ENCODE results near the gene LYSET.
"Not testable (repeated sequence)": the region's sequence is repeated elsewhere in the genome, so short reads cannot be mapped to it uniquely, and the experiment has no call there.

The LYSET gene

DNA sequence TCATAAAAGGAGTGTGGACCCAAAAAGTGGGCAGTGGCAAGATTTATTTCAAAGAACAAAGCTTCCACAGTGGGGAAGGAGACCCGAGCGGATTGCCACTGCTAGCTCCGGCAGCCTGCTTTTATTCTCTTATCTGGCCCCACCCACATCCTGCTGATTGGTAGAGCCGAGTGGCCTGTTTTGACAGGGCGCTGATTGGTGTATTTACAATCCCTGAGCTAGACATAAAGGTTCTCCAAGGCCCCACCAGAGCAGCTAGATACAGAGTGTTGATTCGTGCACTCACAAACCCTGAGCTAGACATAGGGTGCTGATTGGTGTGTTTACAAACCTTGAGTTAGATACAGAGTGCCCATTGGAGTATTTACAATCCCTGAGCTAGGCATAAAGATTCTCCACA lies 15.5 kb upstream of the LYSET start:
- DNase-seq = not testable (repeated sequence)

DNA sequence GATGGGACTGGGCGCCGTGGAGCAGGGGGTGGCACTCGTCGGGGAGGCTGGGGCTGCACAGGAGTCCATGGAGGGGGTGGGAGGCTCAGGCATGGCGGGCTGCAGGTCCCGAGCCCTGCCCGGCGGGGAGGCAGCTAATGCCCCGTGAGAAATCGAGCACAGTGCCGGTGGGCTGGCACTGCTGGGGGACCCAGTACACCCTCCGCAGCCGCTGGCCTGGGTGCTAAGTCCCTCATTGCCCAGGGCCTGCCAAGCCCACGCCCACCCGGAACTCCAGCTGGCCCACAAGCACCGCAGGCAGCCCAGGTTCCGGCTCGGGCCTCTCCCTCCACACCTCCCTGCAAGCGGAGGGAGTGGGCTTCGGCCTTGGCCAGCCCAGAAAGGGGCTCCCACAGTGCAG lies 15.0 kb upstream of the LYSET start:
- DNase-seq = not testable (repeated sequence)

DNA sequence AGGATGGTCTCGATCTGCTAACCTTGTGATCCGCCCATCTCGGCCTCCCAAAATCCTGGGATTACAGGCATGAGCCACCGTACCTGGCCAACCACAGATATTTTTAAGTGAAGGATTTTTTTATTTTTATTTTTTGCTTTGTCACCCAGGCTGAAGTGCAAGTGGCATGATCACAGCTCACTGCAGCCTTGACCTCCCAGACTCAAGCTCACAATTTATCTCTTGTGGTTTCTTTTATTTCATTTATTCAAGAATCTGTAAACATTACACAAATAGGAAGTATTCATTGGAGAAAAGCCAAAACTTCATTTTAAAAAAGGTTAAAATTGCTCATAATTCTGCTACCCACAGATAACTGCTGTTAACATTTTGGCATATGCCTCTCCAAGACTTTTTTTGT lies 13.7 kb upstream of the LYSET start:
- no peak for DNase-seq

DNA sequence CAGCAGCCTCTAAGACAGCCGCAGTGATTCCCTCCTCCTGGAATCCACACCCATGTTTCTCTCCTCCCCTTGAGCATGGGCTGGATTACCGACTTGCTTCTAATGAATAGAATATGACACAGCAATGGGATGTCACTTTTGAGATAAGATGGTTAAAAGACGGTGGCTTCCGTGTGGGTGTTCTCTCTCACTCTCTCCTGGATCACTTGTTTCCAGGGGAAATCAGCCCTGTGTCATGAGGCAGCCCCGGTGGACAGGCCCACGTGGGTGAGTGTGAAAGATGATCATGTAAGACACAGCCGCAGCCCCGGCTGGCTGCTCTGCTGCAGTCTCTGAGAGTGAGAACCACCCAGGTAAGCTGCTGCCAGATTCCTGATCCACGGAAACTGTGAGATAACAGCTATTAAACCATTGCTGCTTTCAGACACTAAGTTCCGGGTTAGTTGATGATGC lies 11.1 kb upstream of the LYSET start:
- DNase-seq = no peak

DNA sequence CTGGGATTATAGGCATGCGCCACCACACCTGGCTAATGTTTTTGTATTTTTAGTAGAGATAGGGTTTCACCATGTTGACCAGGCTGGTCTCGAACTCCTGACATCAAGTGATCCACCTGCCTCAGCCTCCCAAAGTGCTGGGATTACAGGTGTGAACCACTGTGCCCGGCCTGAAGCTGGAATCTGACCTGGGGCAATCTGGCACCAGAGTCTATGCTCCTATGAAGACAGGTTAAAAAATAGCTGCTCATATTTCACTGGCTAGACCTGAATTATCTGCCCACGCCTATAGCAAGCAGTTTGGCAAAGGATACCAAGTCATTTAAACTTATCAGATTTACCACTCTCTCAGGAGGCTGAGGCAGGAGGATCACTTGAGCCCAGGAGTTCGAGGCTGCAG lies 10.4 kb upstream of the LYSET start:
- not testable (repeated sequence) for DNase-seq

DNA sequence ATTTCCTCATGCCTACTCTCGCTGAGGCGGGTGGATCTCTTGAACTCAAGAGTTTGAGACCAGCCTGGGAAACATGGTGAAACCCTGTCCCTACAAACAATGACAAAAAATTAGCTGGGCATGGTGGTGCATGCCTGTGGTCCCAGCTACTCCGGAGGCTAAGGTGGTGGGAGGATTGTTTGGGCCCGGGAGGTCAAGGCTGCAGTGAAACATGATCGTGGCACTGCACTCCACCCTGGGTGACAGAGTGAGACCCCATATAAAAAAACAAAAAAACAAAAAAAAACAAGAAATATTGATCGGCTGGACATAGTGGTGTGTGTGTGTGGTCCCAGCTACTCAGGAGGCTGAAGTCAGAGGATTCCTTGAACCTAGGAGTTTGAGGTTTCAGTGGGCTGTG lies 9.6 kb upstream of the LYSET start:
- no peak for DNase-seq

DNA sequence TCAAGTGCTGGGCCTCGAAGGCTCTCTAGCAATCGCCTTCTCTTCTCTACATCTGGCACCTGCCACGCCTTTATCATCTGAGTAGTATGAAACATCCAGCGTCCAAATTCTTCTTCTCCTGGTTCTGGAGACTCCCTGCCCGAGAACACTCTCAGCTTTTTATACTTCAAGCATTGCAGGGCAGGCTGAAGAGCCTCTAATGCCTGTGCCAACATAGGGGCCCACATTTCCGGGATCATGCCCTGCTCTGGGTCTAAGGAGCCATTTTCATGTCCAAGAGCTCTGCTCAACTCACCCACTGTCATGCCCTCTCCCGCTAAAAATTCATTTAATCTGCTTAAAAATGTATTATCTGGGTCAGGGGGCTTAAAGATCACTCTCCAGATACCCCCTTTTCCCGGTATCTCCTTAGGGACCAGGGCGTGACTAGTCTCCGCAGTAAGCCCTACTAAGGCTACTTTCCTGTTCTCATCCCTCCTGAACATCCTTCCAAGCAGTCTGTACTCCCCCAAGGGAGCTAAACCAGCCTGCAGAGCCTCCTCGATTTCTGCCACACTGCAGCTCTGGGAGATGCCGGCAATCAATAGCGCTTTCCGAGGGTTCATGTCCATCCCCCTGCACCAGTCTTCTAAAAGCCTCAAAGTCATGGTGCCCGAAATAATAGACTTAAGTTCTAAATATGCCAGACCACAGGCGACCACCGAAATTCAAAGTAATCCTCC lies 1.4 kb upstream of the LYSET start:
- peak in 1 of 14 donors; percentile 30 for DNase-seq

DNA sequence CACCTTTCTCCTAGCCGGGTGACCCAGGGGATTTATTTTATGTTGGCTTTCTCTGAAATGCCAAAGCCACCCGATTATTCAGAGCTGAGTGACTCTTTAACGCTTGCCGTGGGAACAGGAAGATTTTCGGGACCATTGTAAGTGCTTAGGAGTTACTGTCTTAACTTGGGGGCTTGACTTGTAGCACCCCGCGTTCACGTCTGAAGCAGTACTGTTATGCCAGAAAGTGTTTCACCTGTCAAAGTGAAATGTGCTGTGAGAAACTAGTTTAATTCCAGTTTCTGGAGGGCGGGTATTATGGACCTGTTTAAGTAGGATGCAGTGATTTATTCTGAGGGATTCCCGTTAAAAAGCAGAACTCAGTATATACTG lies 218 bp downstream of the LYSET start:
- DNase-seq = no peak

DNA sequence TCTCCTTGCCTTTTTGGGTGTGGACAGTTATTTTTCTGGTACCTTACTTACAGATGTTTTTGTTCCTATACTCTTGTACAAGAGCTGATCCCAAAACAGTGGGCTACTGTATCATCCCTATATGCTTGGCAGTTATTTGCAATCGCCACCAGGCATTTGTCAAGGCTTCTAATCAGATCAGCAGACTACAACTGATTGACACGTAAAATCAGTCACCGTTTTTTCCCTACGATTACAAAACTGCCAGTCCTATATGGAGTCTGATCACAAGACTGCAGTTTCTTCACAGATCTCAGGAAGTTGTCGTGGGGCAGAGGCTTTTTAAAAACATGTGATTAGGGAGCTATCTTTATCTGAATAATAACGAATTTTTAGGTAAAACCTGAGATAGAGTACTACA lies 1.3 kb downstream of the LYSET start:
- DNase-seq = no peak

DNA sequence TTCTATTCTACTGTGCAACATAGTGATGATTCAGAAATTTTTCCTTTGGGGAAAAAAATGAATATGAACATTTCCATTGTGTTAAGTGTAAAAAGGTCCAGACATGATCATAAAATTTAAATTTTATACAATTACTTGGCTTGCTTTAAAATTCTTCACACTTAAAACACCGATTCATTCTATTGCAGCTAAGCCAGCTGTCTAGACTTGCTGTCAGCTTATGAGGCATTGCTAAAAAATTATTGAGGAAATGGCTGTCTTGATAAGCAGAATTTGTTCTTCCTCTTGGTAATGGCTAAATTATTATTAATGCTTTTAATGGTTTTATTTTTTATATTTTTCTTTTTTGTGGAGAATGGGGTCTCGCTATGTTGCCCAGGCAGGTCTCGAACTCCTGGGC lies 1.8 kb downstream of the LYSET start:
- no peak for DNase-seq

DNA sequence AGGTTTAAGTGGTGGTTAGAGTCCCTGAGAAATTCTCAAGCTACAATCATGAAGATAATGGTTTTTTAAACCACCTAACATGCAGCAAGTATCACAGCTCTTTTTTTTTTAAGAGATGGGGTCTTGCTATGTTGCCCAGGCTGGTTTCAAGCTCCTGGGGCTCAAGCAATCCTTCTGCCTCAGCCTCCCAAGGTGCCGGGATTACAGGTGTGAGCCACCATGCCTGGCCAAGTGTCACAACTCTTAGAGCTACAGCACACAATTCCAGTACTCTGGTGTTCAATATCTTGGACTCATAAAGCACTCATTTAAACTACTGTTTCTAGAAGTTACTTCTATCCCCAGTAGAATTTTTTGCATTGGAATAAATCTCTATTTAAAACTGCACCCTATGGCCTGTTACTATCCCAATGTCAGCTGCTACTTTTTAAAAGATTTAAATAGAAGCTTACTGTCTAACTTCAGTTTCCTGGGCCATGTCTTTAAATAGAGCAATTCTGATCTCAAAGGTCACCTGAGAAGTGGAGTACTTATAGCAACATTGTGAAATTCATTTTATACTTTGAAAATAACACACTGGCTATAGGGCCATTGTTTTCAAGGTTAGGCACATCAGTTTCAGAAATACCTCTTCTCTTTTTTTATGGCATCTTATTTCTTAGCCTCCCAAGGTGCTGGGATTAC lies 10.3 kb downstream of the LYSET start:
- no peak for DNase-seq

DNA sequence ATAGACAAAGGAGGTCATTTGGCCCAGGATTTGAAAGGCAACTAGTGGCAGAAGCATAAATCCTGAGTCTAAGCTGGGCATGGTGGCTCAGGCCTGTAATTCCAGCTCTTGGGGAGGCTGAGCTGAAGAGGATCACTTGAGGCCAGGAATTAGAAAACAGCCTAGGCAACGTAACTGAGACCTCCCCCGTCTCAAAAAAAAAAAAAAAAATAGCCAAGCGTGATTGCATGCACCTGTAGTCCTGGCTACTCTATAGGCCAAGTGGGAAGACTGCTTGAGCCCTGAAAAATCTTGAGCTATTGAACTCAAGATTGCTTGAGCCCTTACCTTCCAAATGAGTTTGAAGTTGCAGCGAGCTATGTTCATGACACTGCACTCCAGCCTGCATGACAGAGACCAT lies 13.9 kb downstream of the LYSET start:
- no peak for DNase-seq

DNA sequence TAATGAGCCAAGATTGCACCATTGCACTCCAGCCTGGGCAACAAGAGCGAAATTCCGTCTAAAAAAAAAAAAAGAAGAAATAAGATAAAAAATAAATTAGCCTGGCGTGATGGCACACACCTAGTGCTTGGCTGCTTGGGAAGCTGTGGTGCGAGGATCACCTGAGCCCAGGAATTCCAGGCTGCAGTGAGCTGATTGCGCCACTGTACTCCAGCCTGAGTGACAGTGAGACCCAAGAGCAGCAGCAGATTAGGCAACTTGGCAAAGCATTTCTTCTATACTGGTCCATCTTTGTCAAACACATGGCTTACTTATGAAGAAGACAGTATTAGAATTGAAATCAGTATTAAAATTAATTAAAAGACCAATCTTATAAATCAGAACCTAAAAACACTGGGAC lies 15.4 kb downstream of the LYSET start:
- no peak for DNase-seq

DNA sequence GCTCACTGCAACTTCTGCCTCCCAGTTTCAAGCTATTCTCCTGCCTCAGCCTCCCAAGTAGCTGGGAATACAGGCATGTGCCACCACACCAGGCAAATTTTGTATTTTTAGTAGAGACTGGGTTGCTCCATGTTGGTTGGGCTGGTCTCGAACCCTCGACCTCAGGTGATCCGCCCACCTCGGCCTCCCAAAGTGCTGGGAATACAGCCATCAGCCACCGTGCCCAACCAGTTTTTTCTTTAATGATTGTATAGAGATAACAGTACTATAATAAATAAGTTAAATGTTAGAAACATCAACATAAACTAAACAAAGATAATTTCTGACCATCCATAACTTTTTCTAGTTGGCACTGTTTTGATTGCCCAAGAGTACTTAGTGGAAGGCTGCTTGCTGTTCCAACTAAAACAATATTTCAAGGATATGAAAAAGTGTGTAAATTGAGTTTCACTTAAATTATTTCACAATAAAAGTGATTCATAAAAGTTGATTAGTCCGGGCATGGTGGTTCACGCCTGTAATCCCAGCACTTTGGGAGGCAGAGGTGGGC lies 16.1 kb downstream of the LYSET start:
- no peak for DNase-seq

DNA sequence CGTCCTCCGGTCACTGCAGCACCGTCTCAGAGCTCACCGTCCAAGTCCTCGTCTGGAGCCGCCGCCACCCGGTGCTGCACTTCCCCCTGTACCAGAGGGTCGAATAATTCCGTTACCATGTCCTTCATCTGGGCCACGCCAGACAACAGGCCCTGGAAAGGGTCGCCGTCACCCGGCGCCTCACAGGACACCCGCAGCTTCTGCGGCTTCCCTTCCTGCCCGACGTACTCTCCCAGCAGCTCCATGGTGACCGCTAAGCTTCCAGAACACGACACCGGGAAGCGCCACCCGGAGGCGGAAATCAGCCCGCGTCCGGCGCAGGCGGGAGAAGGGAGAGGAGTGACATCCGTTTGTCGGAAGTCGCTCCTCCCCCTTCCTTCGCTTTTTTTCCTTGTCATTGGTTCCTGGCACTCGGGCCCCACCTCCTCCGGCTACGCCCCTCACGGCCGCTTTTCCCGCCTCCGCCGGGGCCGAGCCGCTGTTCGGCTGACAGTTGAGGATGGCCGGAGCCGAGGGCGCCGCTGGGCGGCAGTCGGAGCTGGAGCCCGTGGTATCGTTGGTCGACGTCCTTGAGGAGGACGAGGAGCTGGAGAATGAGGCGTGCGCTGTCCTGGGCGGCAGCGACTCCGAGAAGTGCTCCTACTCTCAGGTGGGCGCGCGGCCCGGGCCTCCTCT lies 21.8 kb downstream of the LYSET start, which contains the start of the genes GON7 and UBR7:
GON7 (minus strand) TSS at position 273 of the 675 bp plus-strand sequence; CDS start at position 245, 28 bp downstream.
UBR7 (plus strand) TSS at position 464 of the 675 bp plus-strand sequence; CDS start at position 500, 36 bp downstream.
- peak; percentile 34 to 98 (median 92) for DNase-seq

DNA sequence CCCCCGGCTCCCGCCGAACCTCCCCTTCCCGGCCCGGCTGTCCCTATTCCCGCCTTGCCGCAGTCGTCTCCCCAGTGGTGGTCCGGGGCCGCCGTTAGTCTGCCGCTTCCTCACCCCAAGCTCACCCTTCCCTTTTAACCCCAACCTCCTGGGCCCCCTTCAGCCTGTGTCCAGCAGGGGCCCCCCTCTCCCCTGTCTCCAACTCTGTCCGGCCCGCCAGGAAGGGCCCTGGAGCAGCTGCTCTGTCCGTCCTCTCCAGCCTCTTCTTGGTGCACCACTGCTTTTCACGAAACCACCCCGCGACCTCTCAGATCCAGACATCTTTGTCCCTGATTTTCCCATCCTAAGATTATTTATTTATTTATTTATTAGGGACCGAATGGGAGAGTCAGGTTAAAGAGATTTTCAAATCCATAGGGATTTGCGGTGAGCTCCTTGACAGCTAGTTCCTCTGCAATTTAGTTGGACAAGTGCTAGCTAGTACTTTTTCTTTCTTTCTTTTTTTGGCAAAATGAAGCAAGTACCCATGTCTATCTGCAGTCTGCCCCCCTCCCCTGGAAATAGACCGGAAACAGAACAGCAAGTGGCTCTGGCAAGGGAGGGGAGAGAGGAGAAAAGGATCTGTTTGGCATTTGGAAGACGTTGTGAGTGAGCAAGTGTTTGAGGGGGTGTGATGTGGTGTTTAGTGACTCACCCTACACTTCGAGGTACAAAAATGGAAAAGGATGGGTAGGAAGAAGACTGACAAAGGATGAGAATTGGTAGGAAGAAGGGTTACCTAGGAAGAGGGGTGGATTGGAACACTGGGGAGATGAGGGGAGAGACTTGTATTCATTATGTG lies 22.6 kb downstream of the LYSET start:
- DNase-seq = peak in 10 of 14 donors; percentile 46 to 79 (median 72)

DNA sequence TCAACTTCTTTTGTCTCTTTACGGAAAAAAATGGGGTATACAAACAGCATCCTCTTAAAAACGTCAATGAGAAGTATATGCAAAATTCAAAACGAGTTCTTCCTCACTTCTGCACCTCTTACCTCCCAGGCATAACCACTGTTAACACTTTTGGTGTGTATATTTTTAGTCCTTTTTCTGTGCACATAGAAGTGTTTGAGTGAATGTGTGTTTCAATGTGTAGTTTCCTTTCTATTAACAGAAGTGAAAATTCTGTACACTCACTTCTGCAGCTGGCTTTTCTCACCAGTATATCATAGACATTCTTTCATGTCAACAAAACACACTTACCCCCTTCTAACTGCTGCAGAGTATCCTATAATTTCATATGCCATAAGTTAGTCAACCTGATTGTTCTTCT lies 27.3 kb downstream of the LYSET start:
- no peak for DNase-seq

DNA sequence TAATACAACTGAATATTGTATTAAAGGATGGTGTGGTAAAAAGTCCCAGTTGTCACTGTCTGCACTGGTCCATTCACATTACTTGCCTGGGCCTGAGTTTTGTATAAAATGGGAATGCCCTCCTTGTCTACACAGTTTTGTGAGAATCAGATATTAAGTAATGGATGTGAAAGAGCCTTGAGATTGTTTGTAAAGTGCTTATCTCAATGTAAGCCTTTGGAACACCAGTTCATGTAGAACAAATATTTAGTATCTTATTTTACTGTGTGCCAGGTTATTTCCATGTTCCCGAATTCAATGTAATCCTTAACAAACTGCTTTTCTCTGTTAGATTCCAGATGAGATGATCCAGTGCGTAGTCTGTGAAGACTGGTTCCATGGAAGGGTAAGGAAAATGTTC lies 29.5 kb downstream of the LYSET start:
- no peak for DNase-seq

DNA sequence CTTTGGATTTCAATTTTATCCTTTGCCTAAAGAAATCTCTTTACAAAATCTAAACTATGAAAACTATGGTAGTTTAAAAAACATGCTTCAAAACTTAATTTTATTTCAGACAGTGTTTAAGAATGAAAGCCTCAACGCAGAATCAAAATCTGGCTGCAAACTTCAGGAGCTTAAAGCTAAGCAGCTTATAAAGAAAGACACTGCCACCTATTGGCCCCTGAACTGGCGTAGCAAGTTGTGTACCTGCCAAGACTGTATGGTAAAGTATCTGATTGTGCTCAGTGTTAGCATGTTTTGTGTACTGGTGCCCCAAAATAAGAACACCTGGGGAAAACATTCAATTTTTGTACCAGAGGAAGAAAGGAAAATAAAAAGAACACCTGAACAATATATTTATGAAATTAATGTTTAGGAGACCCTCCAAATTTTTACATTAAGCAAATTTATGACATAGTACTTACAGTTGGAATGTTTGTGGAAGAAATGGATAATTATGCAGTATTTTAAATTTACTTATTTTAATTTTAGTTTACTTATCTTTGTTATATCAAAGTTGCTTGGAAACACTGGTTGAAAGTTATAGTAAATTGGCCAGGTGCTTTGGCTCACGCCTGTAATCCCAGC lies 34.1 kb downstream of the LYSET start:
- DNase-seq = no peak

DNA sequence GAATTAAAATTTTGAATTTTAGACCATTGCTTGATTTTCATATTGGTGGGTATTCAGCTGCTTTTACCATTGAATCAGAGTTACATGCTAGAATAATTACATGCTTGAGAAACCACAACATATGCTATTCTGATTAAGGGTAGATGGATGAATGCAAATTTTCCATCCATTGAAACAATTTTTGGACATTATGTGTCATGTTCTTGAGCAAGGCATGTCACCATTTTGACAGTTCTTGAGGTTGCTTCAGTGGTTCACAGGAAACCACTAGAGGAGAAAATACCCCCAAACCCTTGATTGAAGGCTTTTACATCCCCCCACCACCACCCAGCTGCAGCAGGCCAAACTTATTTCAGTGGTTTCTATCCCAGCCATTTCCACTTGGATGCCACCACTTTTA lies 35.4 kb downstream of the LYSET start:
- no peak for DNase-seq

DNA sequence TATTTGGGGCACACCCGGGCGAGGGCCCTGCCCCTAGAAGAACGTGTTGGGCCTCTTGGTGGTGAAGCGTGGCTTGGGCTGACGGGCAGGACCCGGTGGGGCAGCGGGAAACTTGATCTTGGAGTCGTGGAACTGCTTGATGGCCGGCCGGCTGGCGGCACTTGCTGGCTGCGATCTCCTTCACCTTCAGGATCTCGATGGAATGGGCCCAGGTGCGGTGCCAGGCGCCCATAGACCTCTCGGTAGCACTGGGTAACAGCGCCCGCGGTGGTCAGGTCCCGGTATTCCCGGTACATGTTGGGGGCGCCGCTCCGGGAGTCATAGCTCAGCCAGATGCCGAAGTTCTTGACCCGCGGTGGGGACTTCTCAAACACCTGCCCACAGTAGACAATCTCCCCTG lies 38.4 kb downstream of the LYSET start:
- DNase-seq = no peak

DNA sequence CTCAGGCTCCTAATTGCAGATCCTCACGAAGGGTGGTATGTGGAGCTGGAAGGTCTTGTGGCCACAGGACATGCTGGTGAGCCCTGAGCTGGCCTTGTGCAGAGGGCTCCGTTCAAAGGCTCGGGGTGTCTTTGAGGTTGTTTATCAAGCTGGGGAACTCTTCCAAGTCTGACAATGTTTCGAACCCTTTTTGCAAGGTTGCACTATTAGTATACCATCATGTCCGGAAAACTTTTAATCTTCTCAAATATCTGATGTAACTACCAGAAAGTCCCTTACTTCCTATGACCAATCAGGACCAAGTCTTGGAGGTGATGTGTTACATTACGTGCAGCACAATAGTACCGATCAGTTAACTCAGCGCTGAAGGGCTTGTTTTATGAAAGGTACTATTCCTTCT lies 43.4 kb downstream of the LYSET start:
- DNase-seq = no peak
